ENCODE measurements around the gene VAPA. TPM values are rescaled to one million over a fixed set of nuclear protein-coding genes. Genes with fewer than 3 reads are reported as not detected.
A peak's percentile ranks its signal among the peaks of the same experiment; 100 is the strongest.

Gene VAPA
- total and polyA plus RNA-seq, 9 of the 15 experiments (the other 6 are each of a cell fraction or from before 2014, with no cell fraction given), result 219 to 902 (median 526) TPM

DNA sequence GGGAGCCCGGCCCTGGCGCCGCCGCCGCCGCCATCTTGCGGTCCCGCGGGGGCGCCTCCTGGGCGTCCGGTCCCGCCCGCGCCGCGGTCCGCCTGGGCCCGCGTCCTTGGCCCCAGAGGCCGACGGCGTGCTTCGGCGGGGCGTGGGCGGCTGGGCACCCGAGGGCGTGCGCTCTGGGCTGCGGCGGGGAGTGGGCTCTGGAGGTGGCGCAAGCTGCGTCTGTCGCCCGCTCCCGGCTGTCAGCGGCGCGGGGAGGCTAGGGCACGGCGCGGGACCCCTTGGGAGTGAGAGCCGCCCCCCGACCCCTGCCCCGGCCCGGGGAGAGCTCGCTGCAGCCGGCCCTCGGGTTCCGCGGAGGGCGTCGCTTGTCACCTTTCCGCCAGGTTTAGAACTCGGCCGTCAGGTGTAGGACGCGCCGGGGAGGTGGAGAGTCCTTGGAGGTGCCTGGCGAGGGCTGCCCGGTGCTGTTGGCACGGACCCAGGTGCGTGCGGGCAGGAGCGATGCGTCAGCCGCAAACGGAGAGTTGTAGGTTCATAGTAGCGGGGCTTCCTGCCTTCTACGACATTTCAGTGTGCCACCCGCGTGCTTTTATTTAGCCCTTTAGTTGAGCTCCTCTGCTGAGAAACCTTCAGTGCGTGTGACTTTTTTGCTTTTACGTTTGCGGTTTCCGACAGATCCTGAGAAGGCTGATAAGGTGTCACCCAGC, 921 bp downstream of the VAPA start (continued):
- peak in 1 of 2 experiments; percentile 46; a peak in 2 of 4 replicates for TF ChIP-seq ZMIZ1 (IDR thresholded peaks at IDR 0.05; ENCODE audit: low read depth in 2 of 2, low read length in 2 of 2)
- TF ChIP-seq PATZ1 (CRISPR knock-in tag; IDR thresholded peaks at IDR 0.05; ENCODE audit: borderline replicate concordance), result 0 out of 2 replicates have a peak, but pooled peaks have one; percentile 54
- peak; percentile 88 for TF ChIP-seq HNRNPL (IDR thresholded peaks at IDR 0.05; ENCODE audit: low read depth, low read length)
- TF ChIP-seq CSDE1 (IDR thresholded peaks at IDR 0.05), result no peak
- no peak for TF ChIP-seq ZNF280B (CRISPR knock-in tag; IDR thresholded peaks at IDR 0.05)
- TF ChIP-seq MCM2 (IDR thresholded peaks at IDR 0.05; ENCODE audit: low read depth), result no peak
- peak; percentile 20 to 38; a peak in 3 of 4 replicates for TF ChIP-seq RAD21 (CRISPR knock-in tag; conservative IDR thresholded peaks at IDR 0.05 in 1 of 2, IDR thresholded peaks at IDR 0.05 in 1 of 2)
- TF ChIP-seq, protein P1, sequence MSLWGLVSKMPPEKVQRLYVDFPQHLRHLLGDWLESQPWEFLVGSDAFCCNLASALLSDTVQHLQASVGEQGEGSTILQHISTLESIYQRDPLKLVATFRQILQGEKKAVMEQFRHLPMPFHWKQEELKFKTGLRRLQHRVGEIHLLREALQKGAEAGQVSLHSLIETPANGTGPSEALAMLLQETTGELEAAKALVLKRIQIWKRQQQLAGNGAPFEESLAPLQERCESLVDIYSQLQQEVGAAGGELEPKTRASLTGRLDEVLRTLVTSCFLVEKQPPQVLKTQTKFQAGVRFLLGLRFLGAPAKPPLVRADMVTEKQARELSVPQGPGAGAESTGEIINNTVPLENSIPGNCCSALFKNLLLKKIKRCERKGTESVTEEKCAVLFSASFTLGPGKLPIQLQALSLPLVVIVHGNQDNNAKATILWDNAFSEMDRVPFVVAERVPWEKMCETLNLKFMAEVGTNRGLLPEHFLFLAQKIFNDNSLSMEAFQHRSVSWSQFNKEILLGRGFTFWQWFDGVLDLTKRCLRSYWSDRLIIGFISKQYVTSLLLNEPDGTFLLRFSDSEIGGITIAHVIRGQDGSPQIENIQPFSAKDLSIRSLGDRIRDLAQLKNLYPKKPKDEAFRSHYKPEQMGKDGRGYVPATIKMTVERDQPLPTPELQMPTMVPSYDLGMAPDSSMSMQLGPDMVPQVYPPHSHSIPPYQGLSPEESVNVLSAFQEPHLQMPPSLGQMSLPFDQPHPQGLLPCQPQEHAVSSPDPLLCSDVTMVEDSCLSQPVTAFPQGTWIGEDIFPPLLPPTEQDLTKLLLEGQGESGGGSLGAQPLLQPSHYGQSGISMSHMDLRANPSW (CRISPR knock-in tag; IDR thresholded peaks at IDR 0.05), result no peak
- no peak for TF ChIP-seq GABPB2 (CRISPR knock-in tag; conservative IDR thresholded peaks at IDR 0.05)
- TF ChIP-seq NUFIP1 (IDR thresholded peaks at IDR 0.05; ENCODE audit: partially characterized antibody), result no peak
- no peak for TF ChIP-seq PCBP1 (IDR thresholded peaks at IDR 0.05; ENCODE audit: low read depth, low read length, poor library complexity, severe bottlenecking)
- TF ChIP-seq C11orf30 (IDR thresholded peaks at IDR 0.05; ENCODE audit: low read depth), result no peak
- no peak for TF ChIP-seq NFE2L1 (tag; IDR thresholded peaks at IDR 0.05; ENCODE audit: borderline replicate concordance, low read depth)
- TF ChIP-seq ZNF76 (CRISPR knock-in tag; IDR thresholded peaks at IDR 0.05; ENCODE audit: borderline replicate concordance), result peak; percentile 67
- no peak for TF ChIP-seq GATA2 (CRISPR knock-in tag; IDR thresholded peaks at IDR 0.05)
- TF ChIP-seq NBN (IDR thresholded peaks at IDR 0.05; ENCODE audit: low read depth), result peak; percentile 94
- TF ChIP-seq RBM39 (optimal IDR thresholded peaks at IDR 0.05; ENCODE audit: low read depth, low read length), result no peak
- TF ChIP-seq CHD1 (IDR thresholded peaks at IDR 0.05; ENCODE audit: low read length), result peak; percentile 99
